HUES48 (cell line): Measurements from ENCODE around the gene HOXC12.

Experiments used
- H3K27ac ChIP-seq: one replicate; pipeline ENCODE4 v1.7.0; 2013; ENCODE audit warnings: low read depth, low read length, inconsistent platforms
- H3K27me3 ChIP-seq: 2 replicates; pipeline ENCODE4 v1.6.1; 2013; ENCODE audit warnings: mild to moderate bottlenecking, low read length; ENCODE audit not compliant: control insufficient read depth, insufficient read depth
- H3K36me3 ChIP-seq: 2 replicates; pipeline ENCODE4 v1.6.1; 2013; ENCODE audit warnings: low read length; ENCODE audit not compliant: control insufficient read depth, insufficient read depth
- H3K4me1 ChIP-seq: 2 replicates; pipeline ENCODE4 v1.6.1; 2013; ENCODE audit warnings: mild to moderate bottlenecking, low read length; ENCODE audit not compliant: control insufficient read depth, insufficient read depth
- H3K4me3 ChIP-seq: 2 replicates; pipeline ENCODE4 v1.5.1; 2013; ENCODE audit warnings: mild to moderate bottlenecking, low read depth, low read length
- H3K9ac ChIP-seq: 2 replicates; pipeline ENCODE4 v1.6.1; 2013; ENCODE audit warnings: mild to moderate bottlenecking, low read depth, low read length, moderate library complexity
- H3K9me3 ChIP-seq: 2 replicates; pipeline ENCODE4 v1.6.1; 2013; ENCODE audit warnings: low read length; ENCODE audit not compliant: control insufficient read depth, insufficient read depth

The HOXC12 gene

DNA sequence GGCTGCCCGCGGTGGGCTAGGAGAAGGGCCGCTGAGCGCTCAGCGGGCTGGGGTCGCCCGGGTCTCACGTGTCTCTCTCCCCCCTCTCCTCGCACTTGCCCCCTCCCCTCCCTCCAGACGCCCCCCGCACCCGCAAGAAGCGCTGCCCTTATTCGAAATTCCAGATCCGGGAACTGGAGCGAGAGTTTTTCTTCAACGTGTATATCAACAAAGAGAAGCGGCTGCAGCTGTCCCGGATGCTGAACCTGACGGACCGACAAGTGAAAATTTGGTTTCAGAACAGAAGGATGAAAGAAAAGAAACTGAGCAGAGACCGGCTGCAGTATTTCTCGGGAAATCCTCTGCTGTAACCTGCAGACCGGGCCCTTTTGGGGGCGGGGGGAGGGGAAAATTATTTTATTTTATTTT, 20.4 kb downstream of the HOXC12 start:
- Histone ChIP-seq H3K9ac (no peak overlapping the region), H3K36me3 (no peaks in the 10 kb centered on the region), H3K4me1 (no peaks in the 10 kb centered on the region), H3K27ac (no peak overlapping the region), H3K4me3 (no peak overlapping the region), H3K27me3 (peaks cover 100% of the 10 kb centered on the region), H3K9me3 (no peaks in the 10 kb centered on the region)

DNA sequence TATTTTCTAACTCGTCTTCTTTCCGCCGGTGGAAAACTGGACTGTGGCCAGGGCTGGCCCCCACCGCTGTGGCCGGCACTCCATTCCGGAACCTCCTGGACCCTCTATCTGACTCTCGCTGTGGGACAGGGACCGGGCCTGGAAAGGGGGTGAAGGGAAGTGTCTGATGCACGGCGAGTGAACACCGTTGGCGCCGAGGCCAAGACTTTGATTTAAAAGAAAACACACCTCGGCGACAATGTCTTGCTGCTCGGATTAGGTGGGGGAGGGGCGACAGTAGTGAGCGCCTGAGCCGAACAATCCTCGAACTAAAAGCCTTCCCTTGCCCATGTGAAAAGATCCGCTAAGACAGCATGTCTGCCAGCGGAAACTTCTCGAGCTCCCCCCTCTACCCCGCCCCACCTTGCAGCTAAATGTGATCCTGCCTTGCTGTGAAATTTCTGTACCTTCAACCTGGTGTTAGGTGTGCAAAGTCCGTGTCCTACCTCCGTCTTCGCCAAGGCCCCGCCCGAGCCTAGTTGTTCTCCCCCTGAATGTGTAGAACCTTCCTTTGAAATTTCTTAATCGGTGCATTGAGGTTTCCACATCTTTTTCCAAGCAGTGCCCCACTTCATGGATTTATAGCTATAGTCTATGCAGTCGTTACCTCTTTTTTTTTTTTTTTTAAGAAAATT, 20.9 kb downstream of the HOXC12 start:
- no peak overlapping the region for H3K27ac ChIP-seq

DNA sequence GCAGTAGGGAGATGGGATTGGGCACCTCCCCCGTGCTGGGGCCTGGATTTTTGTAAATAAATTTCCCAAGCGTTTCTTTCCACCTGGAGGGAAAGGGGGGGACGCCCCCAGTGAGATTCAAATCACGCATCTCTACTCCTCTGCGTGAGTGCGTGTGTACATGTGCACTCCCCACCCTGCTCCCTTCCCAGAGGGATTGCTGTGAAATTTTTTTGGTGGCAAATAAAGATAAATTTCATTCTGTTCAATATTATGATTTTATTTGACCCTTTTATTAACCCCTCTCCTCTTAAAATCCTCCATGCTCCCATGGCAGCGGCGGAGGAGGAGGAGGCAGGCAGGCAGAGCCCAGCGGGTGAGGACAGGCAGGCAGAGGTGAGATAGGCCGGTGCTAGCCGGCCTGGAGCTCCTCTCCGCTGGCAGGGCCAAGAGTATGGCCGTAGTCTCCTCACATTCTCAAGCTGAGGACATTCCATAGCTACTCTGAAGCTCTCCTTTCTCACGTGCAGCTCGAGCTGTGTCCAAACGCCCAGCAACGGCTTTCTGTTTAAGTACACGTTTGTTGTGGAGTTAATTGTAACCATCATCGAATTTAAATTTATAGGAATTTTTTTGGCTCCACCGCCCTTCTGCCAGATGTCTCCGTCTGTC, 21.6 kb downstream of the HOXC12 start:
- Histone ChIP-seq H3K4me1 (no peaks in the 10 kb centered on the region), H3K9me3 (no peaks in the 10 kb centered on the region), H3K4me3 (no peak overlapping the region), H3K36me3 (no peaks in the 10 kb centered on the region), H3K27ac (no peak overlapping the region), H3K27me3 (peaks cover 100% of the 10 kb centered on the region), H3K9ac (no peak overlapping the region)

More for the DNA sequence above, 20.9 kb downstream of the HOXC12 start:
- Histone ChIP-seq H3K36me3 (no peaks in the 10 kb centered on the region), H3K9me3 (no peaks in the 10 kb centered on the region), H3K27me3 (peaks cover 100% of the 10 kb centered on the region), H3K9ac (no peak overlapping the region), H3K4me3 (no peak overlapping the region), H3K4me1 (no peaks in the 10 kb centered on the region)

DNA sequence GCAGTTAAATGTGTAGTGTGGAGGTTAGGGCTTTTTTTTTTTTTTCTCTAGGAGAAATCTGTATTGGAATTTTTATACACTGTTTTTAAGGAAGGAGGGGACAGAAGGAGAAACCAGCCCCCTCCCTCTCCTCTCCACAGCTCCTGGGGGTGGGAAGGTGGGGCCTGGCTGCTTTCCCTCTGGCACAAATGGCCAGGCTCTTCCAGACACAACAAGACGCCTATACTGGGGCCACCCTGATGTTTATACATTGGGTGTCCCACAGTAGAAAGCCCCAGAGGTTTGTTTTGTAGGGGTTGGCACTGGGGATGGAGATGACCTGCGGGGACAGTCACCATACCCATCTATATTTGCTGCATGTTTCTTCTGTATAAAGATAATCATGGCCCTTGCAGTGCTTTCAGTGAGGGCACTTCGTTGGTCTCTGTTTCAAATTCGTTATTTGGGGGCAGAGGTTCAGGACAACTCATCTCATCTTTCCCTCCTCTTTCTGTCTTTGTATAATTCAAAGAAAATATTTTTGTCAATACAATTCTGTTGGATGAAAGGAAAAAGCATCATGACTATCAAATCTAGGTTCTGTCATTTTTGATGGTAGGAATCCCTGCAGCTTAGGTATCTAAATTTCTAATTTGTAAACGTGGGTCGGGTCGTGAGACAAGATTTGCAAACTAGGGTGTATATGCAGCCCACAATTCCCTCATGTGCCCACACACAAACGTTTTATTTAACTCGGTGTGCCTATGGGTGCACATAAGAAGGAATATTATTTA, 22.3 kb downstream of the HOXC12 start:
- peaks cover 100% of the 10 kb centered on the region for H3K27me3 ChIP-seq

DNA sequence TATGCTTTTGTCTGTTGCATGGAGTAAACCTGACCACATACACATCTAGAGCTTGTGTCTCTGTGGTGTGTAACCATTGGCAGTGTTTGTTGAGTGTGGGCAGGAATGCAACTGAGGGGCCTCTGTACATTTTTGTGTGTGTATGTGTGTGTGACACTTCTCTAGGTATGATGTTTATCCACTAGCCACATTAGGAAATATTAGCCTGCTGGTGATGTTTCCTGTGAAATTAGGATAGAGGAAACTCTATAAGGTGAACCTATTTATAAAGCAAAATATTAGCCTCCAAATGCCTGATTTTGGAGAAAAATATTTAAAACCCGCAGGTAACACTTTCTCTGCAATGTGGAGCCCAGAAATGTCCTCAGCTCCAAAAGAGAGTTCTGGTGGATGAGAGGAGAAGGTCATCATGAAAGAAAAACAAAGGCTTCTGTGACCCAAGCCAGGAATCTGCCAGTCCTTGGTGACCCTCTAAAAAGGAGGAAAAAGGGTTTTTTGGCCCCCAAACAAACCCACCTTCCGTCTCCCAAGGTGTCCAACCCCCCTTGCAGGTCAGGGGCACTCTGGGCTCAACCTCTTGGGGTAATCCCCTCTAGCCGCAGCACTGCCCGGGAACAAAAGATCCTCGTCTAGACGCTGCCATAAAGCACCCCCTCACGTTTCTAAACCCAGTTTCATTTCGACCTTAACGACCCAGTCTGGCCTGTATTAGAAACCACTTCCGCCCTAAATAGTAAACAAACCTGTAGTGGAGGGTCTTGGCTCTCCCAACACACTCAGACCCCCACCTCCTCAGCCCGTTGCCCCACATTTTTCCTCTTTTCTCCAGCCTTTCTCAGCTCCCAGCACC, 23.1 kb downstream of the HOXC12 start:
- Histone ChIP-seq H3K9me3 (no peaks in the 10 kb centered on the region), H3K4me3 (no peak overlapping the region), H3K27ac (no peak overlapping the region), H3K4me1 (no peaks in the 10 kb centered on the region), H3K36me3 (no peaks in the 10 kb centered on the region), H3K9ac (no peak overlapping the region), H3K27me3 (peaks cover 100% of the 10 kb centered on the region)

More for the DNA sequence above, 22.3 kb downstream of the HOXC12 start:
- Histone ChIP-seq H3K9ac (no peak overlapping the region), H3K9me3 (no peaks in the 10 kb centered on the region), H3K36me3 (no peaks in the 10 kb centered on the region), H3K4me1 (no peaks in the 10 kb centered on the region), H3K27ac (no peak overlapping the region), H3K4me3 (no peak overlapping the region)

DNA sequence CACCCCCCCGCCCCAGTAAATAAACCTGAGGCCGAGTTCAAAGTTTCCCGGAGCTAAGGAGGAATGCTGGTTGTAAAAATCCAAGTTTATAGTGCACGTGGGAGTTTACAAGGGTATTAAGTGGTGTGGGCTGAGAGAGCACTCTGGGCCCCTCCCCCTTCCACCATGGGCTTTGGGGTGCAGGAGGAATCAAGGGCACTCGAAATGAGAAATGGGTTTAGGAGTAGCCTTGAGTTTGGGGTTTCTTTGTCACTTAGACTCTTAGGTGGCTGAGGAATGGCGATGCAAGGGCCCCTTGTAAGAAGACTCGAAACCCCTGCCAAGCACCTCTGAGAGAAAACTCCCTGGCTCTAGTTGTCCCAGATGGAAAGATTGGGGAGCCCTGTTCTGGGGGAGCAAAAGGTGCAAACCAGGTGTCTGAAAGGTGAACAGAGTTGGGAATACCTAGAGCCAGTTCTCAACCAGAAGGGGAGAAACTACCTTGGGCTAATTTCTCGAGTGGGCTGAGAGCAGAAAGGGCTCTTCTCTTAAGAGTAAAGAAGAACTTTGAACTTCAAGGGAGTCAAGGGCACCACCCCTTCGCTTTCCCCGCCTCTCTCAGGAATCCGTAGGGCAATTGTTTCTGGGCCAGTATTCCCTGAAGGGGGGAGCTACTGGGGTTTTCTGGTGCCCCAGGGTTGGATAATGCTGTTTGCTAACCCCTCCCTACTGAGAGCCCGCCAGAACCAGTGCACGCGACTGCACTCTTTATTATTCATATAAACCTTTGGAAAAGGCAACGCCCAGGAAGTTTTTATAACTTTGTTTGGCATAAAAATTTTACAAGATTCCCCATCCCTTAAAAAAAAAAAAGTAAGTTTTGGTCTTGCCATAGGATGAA, 24.0 kb downstream of the HOXC12 start:
- H3K27ac ChIP-seq, result no peak overlapping the region
- H3K27me3 ChIP-seq, result peaks cover 100% of the 10 kb centered on the region

DNA sequence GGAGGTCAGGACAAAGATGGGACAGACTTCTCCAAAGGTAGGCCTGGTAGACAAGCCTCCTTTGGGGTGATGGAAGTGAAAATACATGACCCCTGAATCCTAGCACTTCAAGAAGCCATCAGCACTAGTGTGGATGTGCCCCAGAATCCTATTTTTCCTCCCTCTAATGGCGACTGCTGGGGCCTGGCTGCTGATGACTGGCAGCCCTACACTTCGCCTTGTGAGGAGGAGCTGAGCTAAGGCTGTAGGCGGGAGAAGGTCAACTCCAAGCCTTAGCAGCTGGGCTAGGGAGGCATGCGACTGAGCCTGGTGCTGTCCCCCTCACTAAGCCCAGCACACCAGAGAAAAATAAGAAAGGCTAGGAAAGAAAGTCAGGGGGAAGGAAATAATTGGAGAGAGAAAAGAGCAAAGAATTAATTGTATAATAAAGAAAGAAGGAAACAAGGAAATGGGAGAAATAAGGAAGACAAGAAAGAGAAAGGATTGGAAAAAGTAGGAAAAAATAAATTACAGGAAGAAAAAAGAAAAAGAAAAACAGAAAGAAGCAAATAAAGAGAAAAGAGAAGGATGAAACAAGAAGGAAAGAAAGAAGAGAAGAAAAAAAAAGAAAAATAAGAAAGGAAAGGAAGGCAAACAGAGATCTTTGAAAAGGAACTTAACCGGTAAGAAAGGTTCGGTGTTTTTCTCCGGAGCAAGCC, 25.6 kb downstream of the HOXC12 start:
- Histone ChIP-seq H3K27me3 (peaks cover 99% of the 10 kb centered on the region), H3K4me3 (no peak overlapping the region), H3K4me1 (no peaks in the 10 kb centered on the region), H3K27ac (no peak overlapping the region), H3K36me3 (no peaks in the 10 kb centered on the region), H3K9ac (no peak overlapping the region), H3K9me3 (no peaks in the 10 kb centered on the region)

More for the DNA sequence above, 24.0 kb downstream of the HOXC12 start:
- H3K9me3 ChIP-seq, result no peaks in the 10 kb centered on the region
- H3K4me3 ChIP-seq, result no peak overlapping the region
- no peaks in the 10 kb centered on the region for H3K36me3 ChIP-seq
- no peak overlapping the region for H3K9ac ChIP-seq
- H3K4me1 ChIP-seq, result no peaks in the 10 kb centered on the region

DNA sequence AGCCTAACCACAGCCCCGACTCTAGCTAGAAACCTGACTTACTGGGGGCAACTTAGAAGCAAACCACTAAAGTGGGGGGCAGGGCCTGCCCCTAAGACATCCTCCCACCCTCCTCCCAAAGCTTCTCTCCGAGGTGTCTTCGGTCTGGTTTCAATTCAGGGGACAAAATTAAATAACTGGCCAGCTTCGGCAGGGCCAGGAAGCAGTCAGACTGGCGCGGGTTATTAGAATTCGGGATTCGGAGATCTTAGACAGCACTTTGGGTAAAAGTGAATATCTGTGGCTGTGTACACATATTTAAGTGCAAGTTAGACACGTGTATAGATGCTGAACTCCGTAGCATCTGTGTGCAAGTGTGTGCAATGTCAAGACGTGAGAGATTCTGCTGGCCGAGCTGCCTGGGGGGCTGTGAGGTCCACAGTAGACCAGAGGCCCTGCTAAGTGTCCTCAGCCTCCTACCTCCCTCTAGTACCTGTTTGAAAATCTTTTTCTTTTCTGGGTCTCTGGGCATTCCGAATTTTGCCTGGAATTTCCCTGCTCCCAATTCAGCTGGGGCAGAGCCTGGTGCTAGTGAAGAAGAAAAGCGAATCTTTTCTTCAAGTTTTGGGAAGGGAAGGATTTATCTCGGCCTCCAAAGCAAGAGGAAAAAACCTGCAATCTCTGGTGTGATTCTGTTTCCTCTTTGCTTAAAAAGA, 26.2 kb downstream of the HOXC12 start:
- Histone ChIP-seq H3K9ac (no peak overlapping the region), H3K36me3 (no peaks in the 10 kb centered on the region), H3K9me3 (no peaks in the 10 kb centered on the region), H3K4me3 (no peak overlapping the region), H3K27ac (no peak overlapping the region), H3K4me1 (no peaks in the 10 kb centered on the region), H3K27me3 (peaks cover 99% of the 10 kb centered on the region)
